GM21619 (cell line): ENCODE results near the gene BPTF.
"Not testable (repeated sequence)": the region's sequence is repeated elsewhere in the genome, so short reads cannot be mapped to it uniquely, and the experiment has no call there.

ENCODE experiments used
- ATAC-seq: cut with Tn5 transposase; IDR thresholded peaks from one replicate; pipeline ENCODE4 v1.9.1; 2021; ENCODE audit not compliant: unreplicated experiment

The BPTF gene

DNA sequence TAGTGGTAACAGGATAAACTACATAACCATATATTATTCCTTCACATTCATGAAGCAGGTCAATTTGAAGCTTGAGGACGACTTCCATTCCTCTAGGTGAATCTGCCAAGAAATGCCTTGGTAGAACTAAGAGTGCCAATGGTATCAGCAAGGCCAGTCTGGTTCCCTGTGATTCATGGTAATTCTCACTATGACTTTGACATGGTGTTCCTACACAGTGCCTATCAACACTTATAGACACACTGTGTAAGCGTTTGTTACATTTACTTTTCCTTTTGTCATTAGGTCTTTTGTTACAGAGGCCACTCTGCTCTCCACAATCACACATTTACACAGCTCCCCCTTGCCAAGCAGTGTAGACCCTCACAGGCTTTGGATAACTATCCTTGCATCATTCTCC, 136.9 kb downstream of the BPTF start:
- ATAC-seq, result not testable (repeated sequence)

DNA sequence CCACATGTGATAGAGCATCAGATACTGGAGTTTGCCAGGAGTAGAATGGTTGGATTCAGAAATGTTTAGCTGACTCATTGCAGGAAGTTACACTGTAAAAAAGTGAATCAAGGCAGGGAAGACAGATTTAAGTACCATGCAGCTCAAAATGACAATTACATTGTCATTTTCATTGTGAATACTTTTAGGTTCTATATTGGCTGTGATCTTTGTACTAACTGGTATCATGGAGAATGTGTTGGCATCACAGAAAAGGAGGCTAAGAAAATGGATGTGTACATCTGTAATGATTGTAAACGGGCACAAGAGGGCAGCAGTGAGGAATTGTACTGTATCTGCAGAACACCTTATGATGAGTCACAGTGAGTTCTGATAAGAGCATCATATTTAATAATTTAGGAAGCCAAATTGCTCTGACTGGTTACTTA, 137.9 kb downstream of the BPTF start:
- peak; percentile 71 for ATAC-seq

- ATAC-seq, result no peak
Measured at GRCh38 chr17:67970783-67971182, 145.5 kb downstream of the BPTF start.

- no peak for ATAC-seq
Measured at GRCh38 chr17:67974185-67974584, 148.9 kb downstream of the BPTF start.

- no peak for ATAC-seq
Measured at GRCh38 chr17:67974598-67975066, 149.3 kb downstream of the BPTF start.

DNA sequence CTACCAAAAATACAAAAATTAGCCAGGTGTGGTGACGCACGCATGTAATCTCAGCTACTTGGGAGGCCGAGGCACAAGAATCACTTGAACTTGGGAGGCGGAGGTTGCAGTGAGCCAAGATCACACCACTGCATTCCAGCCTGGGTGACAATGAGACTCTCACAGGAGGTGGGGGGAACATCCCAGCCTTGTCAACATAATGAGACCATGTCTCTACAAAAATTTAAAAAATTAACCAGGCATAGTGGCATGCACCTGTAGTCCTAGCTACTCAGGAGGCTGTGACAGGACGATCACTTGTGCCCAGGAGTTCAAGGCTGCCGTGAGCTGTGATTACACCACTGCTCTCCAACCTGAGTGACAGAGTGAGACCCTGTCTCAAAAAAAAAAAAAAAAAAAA, 151.0 kb downstream of the BPTF start:
- not testable (repeated sequence) for ATAC-seq

DNA sequence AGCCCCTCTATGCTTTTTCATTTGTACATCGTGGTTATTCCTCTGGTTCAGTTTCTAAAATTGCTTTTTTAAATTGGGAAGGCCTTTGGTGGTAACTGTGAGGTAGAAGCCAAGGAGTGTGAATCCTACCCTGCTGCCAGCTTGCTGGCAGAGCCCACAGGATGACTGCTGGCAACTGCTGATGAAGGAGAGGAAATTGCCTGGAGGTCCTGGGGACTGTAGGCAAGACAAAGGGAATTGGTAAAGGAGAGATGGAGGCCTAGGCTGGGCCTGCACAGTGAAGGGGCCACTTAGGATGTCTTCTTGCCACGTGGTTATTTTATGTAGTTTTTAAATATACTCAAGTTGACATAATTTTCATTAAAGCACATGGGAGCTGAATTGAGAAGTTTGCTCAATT, 155.2 kb downstream of the BPTF start:
- no peak for ATAC-seq

DNA sequence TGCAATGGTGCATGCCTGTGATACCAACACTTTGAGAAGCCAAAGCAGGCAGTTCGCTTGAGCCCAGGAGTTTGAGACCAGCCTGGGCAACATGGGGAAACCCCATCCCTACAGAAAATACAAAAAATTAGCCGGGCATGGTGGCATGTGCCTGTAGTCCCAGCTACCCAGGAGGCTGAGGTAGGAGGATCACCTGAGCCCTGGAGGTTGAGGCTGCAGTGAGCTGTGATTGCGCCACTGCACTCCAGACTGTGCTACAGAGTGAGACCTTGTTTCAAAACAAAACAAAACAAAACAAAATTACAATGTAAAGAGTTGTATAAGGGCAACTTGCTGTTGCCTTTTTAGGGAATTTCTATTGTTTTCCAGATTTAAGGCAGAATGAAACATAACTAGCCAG, 155.6 kb downstream of the BPTF start:
- ATAC-seq, result not testable (repeated sequence)

GRCh38 chr17:67982034-67982640, 156.8 kb downstream of the BPTF start:
- no peak for ATAC-seq

DNA sequence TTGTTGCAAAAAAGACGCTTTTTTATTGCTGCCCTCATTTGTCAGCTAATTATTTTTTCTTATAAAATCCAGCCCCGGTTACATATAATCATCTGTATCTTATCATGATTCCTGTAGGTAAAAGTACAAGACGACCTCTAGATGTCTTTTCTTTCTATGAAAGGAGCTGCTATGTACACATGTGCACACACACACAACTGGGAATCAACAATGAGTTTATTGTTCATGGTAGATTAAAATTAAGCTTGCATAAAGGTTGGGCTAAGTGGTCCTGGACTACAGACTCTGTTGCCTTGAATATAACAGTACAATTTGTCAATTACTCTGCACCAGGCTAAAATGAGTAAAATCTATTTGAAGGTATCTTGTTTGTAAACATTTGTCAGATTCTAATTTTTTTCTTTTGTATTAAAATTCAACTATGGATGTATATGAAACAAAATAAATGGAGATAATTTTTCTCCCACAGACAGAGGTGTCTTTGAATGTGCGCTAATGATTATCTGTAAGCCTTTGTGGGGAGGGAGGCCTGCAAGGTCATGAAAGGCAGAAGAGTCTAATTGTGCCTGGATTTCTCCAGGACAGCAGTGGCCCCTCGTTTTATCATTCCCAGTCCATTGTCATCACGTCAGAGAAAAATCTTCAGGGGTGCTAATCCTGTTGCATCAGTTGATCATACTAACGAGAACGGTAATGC, 157.5 kb downstream of the BPTF start:
- no peak for ATAC-seq

DNA sequence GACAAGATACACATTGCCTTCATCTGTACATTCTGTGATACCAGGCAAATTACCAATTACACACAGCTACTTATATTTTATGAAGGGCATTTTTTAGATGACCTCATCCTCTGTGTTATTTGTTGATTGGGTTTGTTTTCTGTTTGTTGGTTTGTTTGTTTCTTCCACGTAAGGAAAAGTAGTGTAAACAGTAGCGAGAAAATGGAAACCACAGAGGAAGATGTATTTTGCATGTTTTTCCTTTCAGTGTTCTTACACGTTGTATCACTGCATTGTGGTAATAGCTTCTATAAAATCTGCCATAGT, 158.0 kb downstream of the BPTF start:
- no peak for ATAC-seq

- ATAC-seq, result no peak
Measured at GRCh38 chr17:67990909-67991308, 165.6 kb downstream of the BPTF start.

DNA sequence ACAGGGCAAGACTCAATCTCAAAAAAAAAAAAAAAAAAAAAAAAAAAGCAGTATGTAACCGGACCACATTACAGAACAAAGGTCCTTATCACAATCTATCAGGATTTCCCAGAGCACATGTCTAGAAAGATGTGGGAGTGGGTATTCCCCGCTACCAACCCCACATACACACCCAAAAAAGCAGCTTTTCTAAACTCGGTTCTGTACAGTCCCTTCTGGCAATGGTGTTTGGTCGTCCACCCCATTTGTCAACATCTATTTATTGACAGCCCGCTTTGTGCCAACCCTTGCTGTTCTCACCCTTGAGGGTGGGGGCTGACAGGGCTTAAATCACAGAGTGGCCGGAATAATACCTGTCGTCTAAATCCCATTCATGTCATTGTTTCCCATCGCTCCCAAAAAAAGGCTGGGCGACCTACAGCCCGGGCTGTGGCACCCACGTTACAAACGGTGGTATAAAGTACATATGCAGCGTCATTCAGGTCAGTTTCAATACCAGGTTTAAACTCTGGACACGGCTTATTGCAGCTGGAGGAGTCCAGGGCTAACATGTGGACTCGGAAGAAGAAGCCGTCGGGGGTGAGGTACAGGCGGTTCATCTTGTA, 167.3 kb downstream of the BPTF start:
- no peak for ATAC-seq

GRCh38 chr17:67993153-67993997, 168.1 kb downstream of the BPTF start:
- ATAC-seq, result peak; percentile 57

- ATAC-seq, result peak; percentile 1
Measured at GRCh38 chr17:67993998-67994361, 168.7 kb downstream of the BPTF start.

- ATAC-seq, result no peak
Measured at GRCh38 chr17:67994817-67995569, 169.7 kb downstream of the BPTF start.

- no peak for ATAC-seq
Measured at GRCh38 chr17:67995570-67996263, 170.4 kb downstream of the BPTF start.

- ATAC-seq, result not testable (repeated sequence)
Measured at GRCh38 chr17:67996301-67997171, 171.2 kb downstream of the BPTF start, which contains the start of gene C17orf58. Gene C17orf58, minus strand, starts transcription at chr17:67996469. Its CDS starts 271 bp downstream, at chr17:67996198.

DNA sequence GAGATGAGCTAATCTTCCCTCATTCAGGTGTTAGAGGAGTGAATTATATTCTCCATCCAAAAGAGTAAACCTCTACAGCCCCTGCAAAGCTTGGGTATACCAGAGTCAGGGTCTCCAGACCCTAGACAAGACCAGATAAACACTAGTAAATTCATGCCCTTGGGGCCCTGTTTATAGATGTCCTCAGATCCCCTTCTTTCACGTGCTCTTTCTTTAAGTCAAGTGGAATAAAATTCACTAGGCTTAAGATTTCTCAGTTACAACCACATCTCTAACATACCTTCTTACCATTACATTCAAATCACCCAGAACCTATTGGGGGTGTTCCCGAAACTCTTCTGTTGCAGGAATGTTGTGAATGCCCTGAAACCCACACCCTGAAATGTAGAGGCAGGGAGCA, 173.2 kb downstream of the BPTF start:
- no peak for ATAC-seq
